Keratinocyte (primary cell): Measurements from ENCODE around the gene ZNF426.

Experiments used
- CTCF ChIP-seq, 3 experiments: IDR thresholded peaks in 1 of 3; conservative IDR thresholded peaks in 1 of 3; optimal IDR thresholded peaks in 1 of 3; 2 replicates in 2 of 3; 3 replicates in 1 of 3; pipeline versions ENCODE3 to v1.5.1; 2011; ENCODE audit warnings: low read length in 3 of 3, mild to moderate bottlenecking in 3 of 3, moderate library complexity in 2 of 3, control low read depth in 1 of 3, inconsistent platforms in 1 of 3; ENCODE audit not compliant: insufficient read depth in 2 of 3; ENCODE audit errors: extremely low read depth in 1 of 3
- EZH2 ChIP-seq: IDR thresholded peaks from one replicate; pipeline ENCODE4 v1.6.1; 2012; ENCODE audit warnings: inconsistent platforms, mild to moderate bottlenecking, low read length, moderate library complexity

GRCh38 chr19:9487016-9487415 is 51.4 kb downstream of the ZNF426 start:
- TF ChIP-seq CTCF (optimal IDR thresholded peaks at IDR 0.05 in 1 of 3, IDR thresholded peaks at IDR 0.05 in 1 of 3, conservative IDR thresholded peaks at IDR 0.05 in 1 of 3; ENCODE audit: extremely low read depth in 1 of 3, insufficient read depth in 2 of 3, low read length in 3 of 3) (no peak), EZH2 (no peak)
